ES-I3 (cell line): ENCODE data around the gene ENOX2.

ENCODE experiments used
- H3K36me3 ChIP-seq: 2 replicates; pipeline ENCODE4 v1.6.1; 2013; ENCODE audit warnings: mild to moderate bottlenecking, low read length, control low read depth, moderate library complexity; ENCODE audit not compliant: insufficient read depth
- H3K4me1 ChIP-seq: 2 replicates; pipeline ENCODE4 v1.6.1; 2013; ENCODE audit warnings: mild to moderate bottlenecking, control low read depth, low read length; ENCODE audit not compliant: insufficient read depth
- H3K9ac ChIP-seq: 2 replicates; pipeline ENCODE4 v1.6.1; 2013; ENCODE audit warnings: low read depth, mild to moderate bottlenecking, low read length, moderate library complexity
- H3K9me3 ChIP-seq: 2 replicates; pipeline ENCODE4 v1.6.1; 2013; ENCODE audit warnings: mild to moderate bottlenecking, low read length, moderate library complexity; ENCODE audit not compliant: control insufficient read depth, insufficient read depth

ENOX2 gene

DNA sequence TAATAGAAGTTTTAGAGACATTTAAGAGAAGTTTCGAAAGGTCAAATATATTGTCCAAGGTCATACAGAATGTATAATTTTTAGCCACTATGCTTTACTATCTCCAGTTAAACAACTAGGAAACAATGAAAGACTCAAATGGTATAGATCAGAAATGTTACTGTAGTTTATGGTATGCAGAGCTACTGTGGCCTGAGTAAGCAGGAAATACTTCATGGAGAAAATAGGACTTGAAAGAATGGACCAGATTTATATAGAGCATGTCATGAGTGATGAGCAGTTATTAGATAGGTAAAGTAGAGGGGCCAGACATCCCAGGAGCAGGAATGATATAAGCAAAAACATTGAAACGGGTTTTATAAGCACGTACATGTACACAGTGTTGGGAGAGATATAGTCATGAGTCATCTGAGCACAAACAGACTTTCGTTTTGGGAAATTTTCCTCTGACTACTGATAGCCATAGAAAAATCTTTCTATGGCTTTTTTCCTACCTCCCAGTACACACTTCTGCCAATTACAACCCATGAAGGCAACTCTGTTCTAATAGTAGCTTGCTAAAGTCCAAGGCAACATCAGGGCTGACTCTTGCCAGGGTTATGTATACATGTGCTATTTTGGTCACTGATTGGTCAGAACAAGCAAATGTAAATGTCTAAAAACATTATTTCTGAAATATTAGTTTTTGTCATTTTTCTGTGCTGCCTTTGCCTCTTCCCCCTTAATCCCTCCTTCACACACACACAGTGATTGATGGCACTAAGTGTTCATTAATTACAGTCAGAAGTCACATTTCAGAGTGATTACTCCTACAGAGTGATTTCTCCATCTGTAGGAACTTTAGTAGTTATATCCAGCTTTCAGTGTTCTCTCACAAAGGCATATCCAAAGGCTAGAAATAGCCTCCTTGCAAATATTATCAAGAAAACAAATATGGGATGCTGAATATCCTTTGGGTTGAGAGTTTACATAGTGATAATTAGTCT, 198.7 kb downstream of the ENOX2 start:
- Histone ChIP-seq H3K4me1 (no peaks in the 10 kb centered on the region), H3K36me3 (no peaks in the 10 kb centered on the region), H3K9ac (no peak overlapping the region), H3K9me3 (no peaks in the 10 kb centered on the region)

DNA sequence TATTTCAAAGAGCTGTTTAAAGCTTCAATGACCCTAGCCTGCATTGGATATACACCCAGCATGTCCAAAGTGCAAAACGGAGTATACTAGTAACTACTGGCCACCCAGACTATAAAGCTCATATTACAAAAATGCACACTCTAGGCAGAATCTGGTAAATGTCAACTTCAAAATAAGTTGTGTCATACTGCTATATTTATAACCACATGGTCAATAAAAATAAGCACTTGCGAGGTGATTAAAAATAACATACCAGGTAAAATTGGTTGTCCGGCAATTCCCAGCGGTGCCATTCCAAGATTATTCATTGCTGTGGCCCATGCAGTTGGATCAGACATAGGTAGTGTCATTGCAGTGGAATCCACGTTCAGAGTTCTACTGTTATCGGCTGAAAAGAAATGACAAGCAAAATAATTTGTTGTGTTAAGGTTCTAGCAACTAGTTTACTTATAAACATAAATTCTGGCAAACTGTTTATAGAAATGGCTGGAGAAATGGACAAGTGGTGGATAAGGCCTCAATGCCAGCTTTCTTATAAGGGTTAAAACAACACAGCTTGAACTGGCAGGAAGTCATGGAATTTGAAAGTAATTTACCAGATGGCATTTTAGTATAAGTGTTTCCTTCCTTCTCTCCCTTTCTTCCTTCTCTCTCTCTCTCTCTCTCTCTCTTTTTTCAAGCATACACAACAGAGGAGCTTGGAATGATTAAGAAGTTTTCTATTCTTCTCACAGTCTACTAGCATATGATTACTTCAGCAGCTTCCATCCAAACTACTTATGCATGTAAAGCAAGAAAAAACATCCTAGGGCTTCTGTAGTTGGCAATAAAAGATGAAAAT, 199.9 kb downstream of the ENOX2 start:
- H3K4me1 ChIP-seq, result no peaks in the 10 kb centered on the region
- no peak overlapping the region for H3K9ac ChIP-seq
- no peaks in the 10 kb centered on the region for H3K36me3 ChIP-seq
- H3K9me3 ChIP-seq, result no peaks in the 10 kb centered on the region

DNA sequence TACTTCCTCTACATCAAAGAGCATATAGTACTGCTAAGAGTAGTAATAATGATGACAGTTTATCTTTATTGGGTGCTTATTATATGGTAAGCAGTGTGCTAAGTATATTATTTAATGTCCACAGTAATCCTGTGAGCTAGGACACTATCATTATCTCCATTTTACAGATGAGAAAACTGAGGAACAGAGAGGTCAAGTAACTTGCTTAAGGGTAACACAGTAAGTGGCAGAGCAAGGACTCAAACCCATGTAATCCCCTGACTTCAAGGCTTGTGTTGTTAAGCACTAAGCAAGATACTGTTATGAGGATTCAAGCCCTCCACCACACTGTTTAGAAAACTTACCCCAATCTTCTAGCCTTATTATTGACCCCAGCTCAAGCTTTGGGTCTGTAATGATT, 202.4 kb downstream of the ENOX2 start:
- no peaks in the 10 kb centered on the region for H3K4me1 ChIP-seq
- no peaks in the 10 kb centered on the region for H3K9me3 ChIP-seq
- H3K36me3 ChIP-seq, result no peaks in the 10 kb centered on the region
- no peak overlapping the region for H3K9ac ChIP-seq

DNA sequence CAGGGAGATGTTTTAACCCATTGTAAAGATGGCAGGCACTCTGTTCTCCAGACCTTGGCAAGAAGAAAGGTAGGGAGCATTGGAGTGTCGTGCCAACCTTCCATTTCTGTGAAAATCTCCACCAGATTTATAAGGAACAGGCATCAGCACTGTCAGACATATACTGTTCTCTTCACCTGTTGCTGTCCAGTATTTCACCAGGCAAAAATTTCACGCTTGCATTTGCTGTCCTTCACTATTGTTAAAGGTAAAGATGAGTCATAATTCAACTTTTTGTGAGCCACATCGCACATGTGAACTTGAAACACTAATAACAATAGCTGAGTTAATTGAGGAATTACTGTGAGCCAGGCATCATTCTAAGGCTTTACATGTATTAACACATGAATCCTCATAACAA, 203.4 kb downstream of the ENOX2 start:
- Histone ChIP-seq H3K9ac (no peak overlapping the region), H3K9me3 (no peaks in the 10 kb centered on the region), H3K4me1 (no peaks in the 10 kb centered on the region), H3K36me3 (no peaks in the 10 kb centered on the region)

DNA sequence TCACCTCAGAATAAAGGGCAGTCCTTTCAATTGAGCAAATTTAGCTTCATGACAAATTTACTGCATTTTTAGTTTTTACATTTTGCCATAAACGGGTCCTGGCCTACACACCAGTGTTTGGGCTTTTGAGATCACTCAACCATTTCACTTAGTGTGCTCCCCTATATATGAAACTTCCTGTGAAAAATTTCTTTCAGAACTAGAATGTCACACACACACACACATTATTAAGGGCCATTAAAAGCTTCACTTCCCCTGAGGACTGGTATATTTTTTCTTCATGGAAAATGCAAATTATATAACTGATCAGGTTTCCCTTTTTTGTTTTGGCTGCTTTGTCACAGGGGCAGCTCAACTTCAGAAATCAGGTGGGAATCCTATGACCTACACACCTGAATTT, 206.5 kb downstream of the ENOX2 start:
- H3K36me3 ChIP-seq, result no peaks in the 10 kb centered on the region
- H3K9me3 ChIP-seq, result no peaks in the 10 kb centered on the region
- H3K9ac ChIP-seq, result no peak overlapping the region
- peaks cover 5% of the 10 kb centered on the region; the same call in 1 of the 2 replicates for H3K4me1 ChIP-seq

DNA sequence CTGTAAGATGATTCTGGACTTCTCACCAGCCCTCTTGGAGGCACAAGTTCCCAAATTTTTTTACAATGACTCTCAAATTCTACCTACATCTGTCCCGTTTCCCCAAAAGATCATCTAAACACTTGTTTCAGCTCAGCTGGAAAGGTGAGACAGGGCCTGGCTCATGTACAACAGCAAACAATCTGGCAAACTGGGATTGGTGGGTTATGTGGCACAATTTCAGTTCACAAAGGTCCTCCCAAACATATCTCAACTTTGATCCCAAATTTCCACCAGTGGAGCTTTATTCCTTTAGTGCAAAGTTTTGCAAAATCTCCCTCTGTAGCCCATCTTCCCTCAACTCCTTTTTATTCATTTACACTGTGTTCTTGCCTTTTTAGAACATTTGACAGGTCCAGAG, 207.1 kb downstream of the ENOX2 start:
- H3K9ac ChIP-seq, result no peak overlapping the region
- H3K36me3 ChIP-seq, result no peaks in the 10 kb centered on the region
- no peaks in the 10 kb centered on the region for H3K9me3 ChIP-seq
- H3K4me1 ChIP-seq, result peaks cover 10% of the 10 kb centered on the region; the same call in 1 of the 2 replicates

DNA sequence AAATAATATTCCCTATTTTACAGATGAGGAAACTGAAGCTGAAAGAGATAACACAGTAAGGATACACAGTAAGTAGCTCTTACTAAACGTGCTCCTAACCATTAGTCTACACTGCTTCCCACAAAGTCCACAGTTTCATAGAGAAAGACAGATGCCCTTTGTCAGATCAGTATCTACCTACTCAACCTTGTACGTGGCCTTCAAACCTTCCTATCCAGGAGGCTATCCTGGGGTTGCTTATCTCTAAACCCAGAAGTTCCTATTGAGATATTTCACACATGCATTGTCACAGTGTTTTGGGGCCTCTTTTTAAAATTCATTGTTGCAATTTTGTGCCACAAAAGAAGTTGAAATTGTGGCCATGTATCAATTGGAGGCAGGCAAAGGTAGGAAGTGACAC, 208.0 kb downstream of the ENOX2 start:
- no peak overlapping the region for H3K9ac ChIP-seq
- H3K36me3 ChIP-seq, result no peaks in the 10 kb centered on the region
- H3K4me1 ChIP-seq, result peaks cover 10% of the 10 kb centered on the region; the same call in 1 of the 2 replicates

DNA sequence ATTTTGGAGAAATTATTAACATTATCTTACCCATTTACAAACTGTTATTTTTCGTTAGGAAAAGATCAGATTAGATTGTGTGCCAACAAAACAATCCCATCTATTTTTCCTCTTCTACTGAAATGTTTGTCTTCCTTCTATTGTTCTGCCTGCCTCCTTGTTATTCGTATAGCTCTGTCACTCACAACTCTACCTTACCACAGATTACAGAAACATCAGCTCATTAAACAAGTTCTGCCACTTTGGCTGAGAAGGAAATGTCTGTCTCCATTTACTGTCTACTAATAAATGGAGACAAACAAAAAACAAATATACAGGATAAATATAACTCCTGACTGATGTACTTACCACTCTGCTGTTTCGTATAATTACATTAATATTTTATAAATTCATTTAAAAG, 211.4 kb downstream of the ENOX2 start:
- no peak overlapping the region for H3K9ac ChIP-seq
- no peaks in the 10 kb centered on the region for H3K9me3 ChIP-seq
- no peaks in the 10 kb centered on the region for H3K36me3 ChIP-seq
- peaks cover 10% of the 10 kb centered on the region; the same call in 1 of the 2 replicates for H3K4me1 ChIP-seq

More for the DNA sequence above, 208.0 kb downstream of the ENOX2 start:
- no peaks in the 10 kb centered on the region for H3K9me3 ChIP-seq

DNA sequence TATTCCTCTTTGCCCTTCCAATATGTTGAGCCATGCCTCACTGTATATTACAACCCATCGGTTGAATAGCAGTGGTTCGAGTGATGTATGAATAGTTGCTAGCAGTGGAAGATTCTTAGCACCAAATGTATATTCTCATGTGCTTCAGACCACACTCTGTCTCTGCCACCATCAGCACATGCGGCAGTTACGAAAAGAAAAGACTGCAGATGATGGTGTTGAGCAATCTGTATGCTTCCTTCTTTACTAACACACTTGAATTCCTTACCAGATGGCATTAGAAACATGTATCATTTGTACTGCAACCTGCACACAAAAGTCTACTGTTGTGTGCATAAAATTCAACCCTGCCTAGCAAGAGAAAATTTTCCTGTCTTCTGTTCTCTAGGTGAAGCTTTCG, 214.6 kb downstream of the ENOX2 start:
- Histone ChIP-seq H3K9me3 (no peaks in the 10 kb centered on the region), H3K9ac (no peak overlapping the region), H3K4me1 (peaks cover 11% of the 10 kb centered on the region; the same call in 1 of the 2 replicates), H3K36me3 (no peaks in the 10 kb centered on the region)

DNA sequence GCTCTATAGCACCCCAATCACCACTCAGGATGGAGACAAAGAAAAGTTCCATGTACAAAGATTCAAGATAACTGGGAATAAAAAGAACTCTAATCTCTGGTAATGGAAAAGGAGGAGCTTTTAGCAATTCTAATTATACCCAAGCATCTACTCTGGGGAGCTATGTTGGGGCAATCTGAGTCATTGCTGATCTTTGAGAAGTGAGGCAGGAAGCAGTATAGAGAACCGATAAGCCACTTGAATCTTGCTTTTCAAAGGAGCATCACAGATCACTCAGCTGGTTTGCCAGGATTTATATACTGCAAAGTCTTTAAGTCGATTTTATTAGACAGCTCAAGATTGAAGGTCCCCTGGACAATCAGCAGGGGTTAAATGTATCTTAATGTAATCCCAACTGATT, 220.0 kb downstream of the ENOX2 start:
- Histone ChIP-seq H3K4me1 (peaks cover 10% of the 10 kb centered on the region; the same call in 1 of the 2 replicates), H3K9me3 (no peaks in the 10 kb centered on the region), H3K9ac (no peak overlapping the region), H3K36me3 (no peaks in the 10 kb centered on the region)

DNA sequence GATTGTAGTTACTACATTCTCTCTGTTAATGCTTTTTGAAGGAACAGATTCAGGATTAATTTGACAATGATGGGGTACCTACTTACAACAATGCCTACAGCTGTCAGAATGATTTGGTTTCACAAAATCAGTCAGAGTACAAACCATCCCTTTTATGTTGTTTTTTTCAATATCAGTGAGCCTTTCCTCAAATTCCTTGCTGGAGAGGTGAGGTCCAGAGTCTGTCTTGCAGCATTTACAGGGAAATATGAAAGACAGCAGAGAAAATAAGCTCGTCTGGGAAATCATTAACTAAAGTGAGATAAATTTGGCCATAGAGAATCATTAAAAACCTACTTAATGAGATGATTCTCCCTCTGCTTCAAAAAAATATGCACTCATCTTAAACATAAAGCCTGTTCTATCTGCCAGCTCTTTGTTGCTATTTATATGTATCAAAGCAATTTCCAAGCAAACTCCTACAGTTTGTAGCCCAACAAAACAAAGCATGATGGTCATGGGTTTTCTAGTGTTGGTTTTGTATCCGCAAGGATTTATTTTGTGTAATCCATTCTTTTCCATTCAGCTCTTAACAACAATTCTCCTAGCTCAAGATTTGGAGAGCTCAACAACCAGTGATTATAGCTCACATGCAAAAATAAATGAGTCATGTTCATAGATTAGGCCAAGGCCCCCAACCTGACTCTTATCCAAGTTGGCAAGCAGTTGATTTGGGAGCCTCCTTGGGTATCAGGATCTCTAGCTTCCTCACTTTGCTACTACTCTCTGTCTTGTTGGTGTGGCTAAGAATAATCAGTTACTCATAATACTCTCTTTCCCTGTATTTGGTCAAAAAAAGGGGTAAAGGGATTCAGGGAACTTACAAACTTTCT, 222.6 kb downstream of the ENOX2 start:
- no peaks in the 10 kb centered on the region for H3K9me3 ChIP-seq
- no peaks in the 10 kb centered on the region for H3K36me3 ChIP-seq
- H3K4me1 ChIP-seq, result peaks cover 10% of the 10 kb centered on the region; the same call in 1 of the 2 replicates
- H3K9ac ChIP-seq, result no peak overlapping the region

DNA sequence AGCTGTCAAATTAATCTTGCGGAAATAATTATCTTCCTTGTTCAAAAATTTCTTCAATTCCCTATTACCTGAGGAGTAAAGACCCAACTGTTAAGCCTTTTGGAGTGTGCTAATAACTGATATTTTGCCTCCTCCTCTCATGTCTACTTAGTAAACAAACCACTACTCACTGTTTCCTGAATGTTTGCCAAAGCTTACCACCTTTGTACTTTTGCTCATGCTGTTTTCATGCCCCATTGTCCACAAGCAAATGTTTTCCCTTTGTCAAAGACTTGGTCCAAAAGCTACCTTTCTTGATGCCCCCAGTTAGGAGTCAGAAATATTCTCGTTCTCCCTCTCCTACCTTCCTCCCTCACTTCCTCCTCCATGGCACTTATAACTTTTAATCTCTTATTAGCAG, 226.1 kb downstream of the ENOX2 start:
- Histone ChIP-seq H3K9ac (no peak overlapping the region), H3K36me3 (no peaks in the 10 kb centered on the region), H3K9me3 (no peaks in the 10 kb centered on the region), H3K4me1 (no peaks in the 10 kb centered on the region)

DNA sequence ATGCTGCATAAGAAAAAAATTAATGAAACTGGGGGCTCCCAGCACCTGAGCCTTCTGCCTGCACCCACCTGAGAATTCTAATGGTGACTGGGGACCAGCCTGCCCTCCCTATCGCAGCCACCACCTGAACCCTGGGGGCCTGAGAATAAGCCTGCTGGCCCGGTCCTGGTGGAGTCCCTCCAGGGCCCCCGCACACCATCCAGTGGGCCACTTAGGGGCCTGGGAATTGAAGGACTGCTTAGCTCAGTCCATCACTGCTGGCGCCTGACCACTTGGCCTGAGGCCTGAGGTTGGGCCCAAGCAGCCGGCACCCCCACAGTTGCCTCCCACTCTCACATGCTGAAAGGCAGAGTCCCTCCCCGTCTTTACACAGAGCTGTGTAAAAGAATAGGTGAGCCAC, 230.8 kb downstream of the ENOX2 start:
- Histone ChIP-seq H3K36me3 (no peaks in the 10 kb centered on the region), H3K9ac (no peak overlapping the region), H3K9me3 (no peaks in the 10 kb centered on the region), H3K4me1 (no peaks in the 10 kb centered on the region)

DNA sequence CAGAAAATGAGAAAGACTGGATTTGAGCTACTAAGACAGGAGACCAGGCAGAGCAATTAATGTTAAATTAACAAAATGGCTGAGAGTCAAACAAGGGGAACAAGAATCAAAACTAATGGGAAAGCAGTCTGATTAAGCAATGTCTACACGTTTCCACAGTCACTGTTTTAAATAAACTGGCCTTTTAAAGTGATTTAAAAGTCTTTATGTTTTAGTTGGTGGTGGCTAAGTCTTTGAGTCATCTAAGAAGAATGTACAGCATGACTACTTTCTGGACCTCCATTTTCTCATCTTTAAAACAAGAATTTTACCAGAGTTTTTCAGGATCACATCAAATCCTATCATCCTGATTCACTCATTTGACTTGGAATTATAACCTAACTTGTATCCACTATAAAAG, 233.8 kb downstream of the ENOX2 start:
- Histone ChIP-seq H3K4me1 (no peaks in the 10 kb centered on the region), H3K9ac (no peak overlapping the region), H3K36me3 (no peaks in the 10 kb centered on the region), H3K9me3 (no peaks in the 10 kb centered on the region)
